HG02588 (cell line): Measurements from ENCODE around the gene WWC2.
"Not testable (repeated sequence)": the region's sequence is repeated elsewhere in the genome, so short reads cannot be mapped to it uniquely, and the experiment has no call there.

Experiments
- ATAC-seq: cut with Tn5 transposase; IDR thresholded peaks from one replicate; pipeline ENCODE4 v1.9.1; 2021; ENCODE audit warnings: mild to moderate bottlenecking, moderate library complexity; ENCODE audit not compliant: unreplicated experiment

Gene WWC2

DNA sequence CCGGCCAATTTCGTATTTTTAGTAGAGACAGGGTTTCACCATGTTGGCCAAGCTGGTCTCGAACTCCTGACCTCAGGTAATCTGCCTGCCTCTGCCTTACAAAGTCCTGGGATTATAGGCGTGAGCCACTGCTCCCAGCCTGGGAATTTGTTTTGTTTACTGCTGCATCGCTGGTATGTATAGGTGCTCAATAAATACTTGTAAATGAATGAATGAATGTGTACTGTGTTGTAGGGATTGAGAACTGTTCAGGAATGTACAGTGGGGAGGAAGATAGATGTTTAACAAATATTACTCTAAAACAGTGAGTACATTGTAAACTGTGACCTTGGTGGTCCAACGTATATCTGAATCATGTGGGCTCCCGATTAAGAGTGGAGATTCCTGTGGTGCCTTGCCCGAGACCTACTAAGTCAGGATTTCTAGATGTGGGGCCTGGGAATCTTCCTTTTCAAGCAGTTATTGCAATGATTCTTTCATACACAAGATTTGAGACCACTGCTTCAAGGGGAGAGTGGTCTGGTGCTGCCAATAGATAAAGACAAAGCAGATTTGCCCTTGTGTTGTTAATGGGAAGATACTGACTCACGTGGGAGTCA lies 41.0 kb downstream of the WWC2 start:
- ATAC-seq: no peak

DNA sequence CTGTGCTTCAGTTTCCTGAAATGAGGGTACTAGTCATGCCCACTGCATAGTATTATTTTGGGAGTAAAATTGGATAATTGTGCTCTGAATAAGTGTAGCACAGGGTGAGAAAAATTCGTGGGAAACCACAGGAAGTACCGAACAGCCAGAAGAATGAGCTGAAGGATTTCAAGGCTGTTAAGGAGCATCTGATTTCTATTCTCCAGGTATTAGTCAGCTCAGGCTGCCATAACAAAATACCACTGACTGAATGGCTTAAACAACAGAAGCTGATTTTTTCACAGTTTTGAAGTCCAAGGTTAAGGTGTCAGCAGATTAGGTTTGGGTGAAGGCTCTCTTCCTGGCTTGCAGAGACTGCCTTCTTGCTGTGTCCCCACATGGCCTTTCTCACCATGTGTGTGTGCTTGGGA lies 41.9 kb downstream of the WWC2 start:
- no peak for ATAC-seq

DNA sequence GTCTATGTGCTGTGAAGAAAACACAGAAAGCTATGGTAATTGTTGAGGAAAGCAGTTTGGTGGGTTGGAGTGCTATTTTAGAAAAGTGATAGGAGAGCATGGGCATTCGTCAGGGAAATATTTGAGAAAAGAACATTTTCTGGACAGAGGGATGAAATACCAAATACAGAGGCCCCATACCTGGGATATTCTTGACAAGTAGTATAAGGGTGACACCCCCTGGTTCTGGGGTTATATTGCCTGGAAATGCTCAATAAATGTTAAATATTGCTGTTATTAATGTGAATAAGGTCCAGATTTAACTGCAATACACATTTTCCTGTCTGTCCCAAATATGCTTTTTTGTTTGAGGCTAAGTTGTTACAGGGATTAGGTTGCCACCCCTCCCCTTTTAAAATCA lies 42.9 kb downstream of the WWC2 start:
- no peak for ATAC-seq

DNA sequence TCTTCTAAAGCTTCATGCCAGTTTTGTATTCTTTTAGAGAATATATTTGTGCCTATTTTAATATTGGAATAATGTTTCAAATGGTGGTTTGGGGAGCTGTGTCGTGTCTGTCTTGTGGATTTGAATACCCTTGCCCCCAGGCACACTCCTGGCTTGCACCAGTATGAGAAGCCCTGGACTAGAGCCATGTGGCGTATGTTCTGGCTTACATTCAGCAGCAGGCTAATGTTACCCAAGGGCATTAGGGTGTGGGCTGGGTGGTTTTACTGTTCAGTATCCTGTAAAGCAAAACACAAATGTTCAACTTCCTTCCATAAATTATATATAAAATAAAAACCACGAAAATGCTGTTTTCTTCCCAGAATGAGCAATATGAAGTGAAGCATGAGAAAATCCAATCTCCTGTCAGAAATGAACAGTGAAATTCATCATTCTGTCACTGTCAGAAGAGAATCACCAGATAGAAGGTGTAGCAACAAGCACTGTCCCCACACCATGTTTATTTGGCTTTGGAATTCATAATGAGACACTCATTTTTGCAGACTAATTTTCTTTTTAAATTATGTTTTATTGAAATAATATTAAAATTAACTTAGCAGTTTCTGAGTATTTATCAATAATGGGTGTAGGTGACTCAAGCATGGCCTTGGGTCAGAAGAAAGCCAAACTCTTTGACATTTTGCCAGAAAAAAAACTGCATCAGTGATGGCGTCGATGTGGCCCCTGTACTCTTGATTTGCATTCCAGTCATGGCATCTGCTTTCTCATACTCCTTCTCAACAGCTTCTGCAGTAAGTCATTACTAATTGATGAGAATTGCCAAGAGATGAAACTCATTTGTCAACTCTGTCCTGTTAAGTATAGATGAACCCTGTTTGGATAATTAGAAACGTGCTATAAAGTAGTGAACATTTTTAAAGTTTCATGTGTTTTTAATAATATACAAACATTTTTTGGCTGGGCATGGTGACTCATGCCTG lies 43.8 kb downstream of the WWC2 start:
- ATAC-seq: no peak

DNA sequence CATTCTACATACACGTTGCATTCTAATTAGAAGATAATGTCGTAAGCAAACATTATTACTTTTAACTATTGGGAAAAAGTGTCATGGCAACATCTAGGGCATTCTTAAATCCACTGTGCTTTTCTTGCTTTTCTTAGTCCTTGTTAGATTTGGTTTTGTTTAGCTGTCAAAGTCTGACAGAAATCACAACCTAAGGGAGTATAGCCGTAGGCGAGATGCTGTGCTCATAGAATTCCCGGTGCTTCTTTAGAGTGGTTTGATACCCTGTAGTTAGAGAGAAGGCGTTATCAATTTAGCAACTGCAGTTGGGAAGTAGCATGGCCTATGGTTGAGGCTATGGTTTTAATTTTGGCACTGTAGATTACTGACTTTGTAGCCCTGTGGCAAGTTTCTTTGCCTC lies 45.7 kb downstream of the WWC2 start:
- ATAC-seq: no peak

DNA sequence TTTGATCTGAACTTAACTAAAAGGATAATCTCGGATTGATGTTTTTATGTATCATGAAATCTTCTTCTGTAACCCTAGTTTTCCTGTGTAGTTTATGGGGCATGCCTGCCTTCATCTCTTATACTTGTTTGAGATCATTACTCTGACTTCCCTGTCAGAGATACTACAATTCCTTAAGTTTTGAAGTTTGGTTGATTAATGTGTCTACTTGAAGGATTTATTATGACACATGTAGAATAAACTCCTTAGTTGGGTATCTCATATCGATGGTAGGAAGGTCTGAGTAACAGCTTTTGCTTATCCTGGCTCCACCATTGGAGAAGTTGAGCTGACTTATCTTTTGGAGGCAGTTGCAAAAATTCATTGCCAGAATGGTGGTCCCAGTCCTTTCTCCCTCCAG lies 46.7 kb downstream of the WWC2 start:
- ATAC-seq: no peak

DNA sequence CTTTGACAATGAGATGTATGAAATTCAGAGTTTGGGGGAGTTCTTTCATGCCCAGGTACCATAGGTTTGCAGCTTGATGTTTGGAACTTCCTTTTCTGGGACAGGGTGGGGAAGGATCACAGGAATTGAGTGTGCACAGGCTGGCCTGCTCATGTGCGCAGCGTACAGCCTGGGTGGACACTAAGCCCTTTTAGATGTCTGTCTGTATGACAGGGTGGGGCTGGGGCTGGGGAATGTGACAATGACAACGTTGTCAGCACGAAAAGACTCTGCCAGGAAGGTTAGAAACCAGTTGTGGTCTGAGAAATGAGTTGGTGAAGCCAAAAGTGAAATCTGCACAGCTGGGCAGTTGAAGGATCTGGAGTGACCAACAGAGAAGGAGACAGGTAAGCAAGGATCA lies 47.4 kb downstream of the WWC2 start:
- ATAC-seq: no peak

DNA sequence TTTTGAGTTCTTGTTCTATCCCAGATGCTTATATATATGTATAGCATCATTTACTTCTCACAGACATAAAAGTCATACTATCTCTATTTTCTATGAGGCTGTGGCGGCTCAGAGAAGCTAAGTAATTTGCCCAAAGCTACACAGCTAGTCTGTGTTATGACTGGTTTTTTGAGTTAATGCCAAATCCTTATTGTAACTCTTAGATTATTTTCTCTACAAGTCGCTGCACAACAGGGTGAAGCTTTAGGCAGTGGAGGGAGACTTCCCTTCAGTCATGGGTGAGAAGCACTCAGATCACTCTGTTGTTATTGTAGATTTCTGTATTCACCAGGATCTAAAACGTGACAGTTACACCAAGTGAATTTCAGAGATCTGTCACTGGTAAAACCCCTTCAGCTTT lies 48.1 kb downstream of the WWC2 start:
- no peak for ATAC-seq

DNA sequence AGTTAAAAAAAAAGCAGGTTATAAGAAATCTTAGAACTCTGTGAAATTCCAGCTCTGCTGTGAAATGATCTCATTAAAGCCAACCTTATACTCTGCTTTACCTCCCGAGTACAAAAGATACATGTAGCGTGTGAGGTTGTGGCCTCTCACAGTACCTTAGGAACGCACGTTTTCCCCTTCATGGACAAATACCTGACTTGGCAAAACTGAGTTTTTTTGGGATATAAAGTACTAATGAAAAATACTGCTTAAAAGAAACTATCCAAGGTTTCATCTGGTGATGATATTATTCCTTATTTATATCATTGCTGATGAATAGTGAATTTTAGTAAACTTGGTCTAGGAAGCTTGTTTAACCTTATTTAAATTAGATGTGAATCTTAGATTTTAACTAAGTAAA lies 48.9 kb downstream of the WWC2 start:
- ATAC-seq: no peak

DNA sequence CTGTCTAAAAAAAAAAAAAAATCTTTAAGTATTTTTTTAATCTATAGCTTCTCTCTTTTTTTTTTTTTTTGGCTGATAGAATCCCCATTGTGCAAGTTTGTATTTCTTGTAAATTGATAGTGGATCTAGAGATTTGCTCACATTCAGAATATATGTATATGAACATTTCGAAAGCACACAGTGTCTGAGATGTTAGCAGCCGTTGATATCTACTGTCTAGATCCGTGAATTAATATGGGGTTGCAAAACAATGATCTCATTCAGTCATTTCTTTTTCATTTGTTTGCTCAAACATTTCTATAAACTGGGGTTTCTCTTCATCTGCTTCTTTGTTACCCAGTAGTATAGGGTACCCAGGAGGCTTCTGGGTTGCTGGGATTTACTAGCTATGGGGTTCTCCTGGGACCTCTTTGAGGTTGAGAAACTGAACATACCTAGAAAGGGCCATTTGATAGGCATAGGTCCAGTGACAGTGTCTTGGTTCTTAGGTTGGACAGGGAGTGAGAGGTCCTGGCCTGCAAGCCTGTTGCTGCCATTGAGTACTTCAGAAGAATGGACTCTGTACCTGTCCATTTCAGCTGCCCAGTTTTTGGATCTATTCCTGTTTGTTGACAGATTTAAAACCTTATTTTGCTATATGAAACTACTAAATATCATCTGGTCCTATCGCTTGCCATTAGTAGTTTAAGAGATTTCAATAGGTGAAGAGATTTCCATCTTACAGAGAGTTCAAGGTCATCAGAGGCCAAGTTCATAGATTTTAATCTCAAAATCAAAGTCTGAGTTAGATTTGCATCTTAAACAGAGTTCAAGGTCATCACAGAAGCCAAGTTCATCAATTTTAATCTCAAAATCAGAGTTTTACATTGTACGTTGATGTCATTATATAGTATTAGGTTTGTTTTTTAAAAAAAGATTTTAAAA lies 50.8 kb downstream of the WWC2 start:
- ATAC-seq: no peak

DNA sequence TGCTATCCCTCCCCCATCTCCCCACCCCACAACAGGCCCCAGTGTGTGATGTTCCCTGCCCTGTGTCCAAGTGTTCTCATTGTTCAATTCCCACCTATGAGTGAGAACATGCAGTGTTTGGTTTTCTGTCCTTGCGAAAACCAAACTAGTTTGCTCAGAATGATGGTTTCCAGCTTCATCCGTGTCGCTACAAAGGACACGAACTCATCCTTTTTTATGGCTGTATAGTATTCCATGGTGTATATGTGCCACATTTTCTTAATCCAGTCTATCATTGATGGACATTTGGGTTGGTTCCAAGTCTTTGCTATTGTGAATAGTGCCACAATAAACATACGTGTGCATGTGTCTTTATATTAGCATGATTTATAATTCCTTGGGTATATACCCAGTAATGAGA lies 51.6 kb downstream of the WWC2 start:
- not testable (repeated sequence) for ATAC-seq

DNA sequence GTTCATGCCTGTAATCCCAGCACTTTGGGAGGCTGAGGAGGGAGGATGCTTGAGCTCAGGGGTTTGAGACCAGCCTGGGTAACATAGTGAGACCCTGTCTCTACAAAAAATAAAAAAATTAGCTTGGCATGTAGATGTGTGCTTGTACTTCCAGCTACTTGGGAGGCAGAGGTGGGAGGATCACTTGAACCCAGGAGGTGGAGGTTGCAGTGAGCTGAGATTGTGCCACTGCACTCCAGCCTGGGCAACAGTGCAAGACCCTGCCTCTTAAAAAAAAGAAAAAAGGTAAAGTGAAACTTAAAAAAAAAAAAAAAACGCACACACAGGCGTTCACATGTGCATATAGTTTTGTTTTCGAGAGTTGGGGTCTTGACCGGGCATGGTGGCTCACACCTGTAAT lies 53.2 kb downstream of the WWC2 start:
- not testable (repeated sequence) for ATAC-seq

DNA sequence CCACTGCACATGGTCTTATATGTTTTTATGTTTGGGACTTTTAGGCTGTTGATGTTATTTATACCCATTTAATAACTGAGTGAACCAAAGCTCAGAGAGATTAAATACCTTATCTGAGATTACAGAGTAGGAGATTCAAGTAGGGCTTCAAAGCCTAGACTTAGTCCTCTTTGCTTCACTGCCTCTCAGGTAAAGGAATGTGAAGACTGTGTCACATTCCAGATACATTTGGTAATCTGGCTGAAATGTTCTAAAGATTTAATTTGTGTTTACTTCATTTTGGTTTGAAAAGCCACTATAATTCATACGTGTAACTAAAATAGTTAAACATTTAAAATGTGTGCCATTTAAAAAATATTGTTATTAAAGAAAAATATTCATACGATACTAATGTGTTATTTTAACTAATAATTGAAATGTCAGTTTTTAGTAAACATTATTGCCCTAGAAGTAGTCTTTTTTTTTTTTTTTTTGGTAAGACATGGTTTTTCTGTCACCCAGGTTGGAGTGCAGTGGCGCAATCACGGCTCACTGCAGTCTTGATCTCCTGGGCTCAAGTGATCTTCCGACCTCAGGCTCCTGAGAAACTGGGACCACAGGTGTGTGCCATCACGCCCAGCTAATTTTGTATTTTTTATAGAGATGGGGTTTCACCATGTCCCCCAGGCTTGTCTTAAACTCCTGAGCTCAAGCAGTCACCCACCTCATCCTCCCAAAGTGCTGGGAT lies 54.3 kb downstream of the WWC2 start:
- ATAC-seq: no peak

DNA sequence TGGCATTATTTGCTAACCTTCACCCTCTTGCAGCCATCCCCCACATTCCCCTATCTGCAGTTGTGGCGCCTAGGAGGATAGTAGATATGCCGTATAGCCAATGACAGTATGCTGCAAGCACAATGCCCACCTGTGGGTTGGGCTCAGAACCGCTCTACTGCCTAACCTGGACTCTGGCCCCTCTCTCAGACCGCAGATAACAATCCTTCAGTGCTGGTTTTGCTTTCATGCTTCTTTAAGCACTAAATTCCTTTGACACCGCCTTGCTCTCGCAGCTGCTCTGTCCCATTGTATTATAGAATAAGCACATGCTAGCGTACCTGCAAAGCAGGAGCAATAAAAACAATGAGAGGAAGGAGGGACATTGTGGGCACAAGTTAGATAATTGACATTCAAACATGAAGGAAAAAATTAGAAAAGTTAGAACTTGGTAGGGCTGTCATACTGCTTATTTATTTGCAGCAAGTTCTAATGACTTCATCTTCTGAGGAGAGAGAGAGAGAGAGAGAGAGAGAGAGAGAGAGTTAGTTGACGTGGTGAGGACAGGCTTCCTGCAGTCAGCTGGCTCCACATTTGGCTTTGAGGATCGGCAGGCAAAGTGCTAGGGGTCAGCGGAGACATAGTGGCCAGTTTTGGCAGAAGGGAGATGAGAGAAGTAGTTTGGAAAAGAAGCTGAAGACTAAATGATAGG lies 55.8 kb downstream of the WWC2 start:
- no peak for ATAC-seq

DNA sequence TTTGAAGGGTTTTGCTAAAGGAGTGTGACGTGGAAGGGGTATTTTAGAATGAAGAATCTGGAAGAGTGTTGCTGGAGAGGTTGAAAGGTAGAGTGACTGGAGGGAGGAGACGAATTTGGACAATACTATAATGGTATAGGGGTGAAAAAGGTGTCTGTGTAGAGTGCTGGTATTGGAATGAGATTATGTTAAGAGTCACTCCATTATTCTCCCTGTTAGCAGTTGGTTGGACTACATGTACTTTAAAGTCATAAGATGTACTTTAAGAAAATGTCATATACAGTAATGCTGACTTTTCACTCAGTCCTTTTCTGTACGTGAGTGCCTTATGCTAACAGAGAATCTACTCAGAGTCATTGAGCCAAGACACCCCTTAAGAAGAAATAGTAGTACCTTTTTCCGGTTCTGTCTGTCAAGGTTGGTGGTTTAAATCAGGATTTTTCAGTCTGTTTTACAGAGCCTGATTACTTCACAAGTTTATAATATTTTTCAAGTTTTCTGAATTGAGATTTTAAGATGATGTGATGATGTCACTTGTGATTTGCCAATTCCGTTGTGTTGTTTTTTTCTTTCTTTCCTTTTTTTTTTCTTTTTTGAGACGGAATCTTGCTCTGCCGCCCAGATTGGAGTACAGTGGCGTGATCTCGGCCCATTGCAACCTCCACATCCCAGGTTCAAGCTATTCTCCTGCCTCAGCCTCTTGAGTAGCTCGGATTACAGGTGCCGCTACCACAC lies 56.6 kb downstream of the WWC2 start:
- ATAC-seq: no peak

DNA sequence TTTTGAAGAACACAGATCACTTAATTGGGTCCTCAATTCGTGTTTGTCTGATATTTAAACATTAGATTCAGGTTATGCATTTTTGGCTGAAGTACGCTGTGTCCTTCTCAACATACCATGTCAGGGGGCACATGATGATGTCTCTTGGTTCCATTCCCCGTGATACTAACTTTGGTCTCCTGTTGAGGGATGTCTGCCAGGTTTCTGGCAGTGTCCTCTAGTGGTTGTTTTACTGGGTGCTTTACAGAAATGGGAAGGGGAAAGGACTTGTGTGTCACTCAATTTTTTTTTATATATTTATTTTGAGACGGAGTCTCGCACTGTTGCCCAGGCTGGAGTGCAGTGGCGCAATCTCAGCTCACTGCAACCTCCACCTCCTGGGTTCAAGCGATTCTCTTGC lies 58.2 kb downstream of the WWC2 start:
- no peak for ATAC-seq

DNA sequence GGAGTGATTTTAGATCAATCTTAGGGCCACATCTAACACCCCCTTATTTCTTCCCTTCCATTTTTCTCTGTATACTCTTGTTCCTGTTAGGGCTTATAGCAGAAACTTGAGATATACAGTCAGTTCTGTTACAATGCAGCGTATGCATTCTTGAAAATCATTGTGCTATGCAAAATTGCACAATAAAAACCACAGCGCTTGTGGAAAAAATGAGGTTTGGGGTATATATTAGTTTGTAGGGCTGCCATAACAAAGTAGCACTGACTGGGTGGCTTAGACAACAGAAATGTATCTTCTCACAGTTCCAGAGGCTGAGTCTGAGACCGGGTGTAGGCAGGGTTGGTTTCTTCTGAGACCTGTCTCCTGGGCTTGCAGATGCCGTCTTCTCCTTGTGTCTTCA lies 59.0 kb downstream of the WWC2 start:
- no peak for ATAC-seq

DNA sequence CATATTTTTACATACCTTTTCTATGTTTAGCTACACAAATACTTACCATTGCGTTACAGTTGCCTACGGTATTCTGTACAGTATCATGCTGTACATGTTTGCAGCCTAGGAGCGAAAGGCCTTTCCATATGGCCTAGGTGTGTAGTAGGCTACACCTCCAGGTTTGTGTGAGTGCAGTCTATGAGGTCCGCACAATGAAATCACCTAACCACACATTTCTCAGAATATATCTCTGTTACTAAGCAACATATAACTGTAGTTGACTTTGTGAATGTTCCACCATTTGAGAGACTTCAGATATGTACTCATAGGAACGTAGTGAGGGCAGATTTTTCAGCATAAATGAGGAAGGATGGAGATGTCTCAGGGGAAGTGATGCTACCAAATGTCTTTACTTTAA lies 62.6 kb downstream of the WWC2 start:
- no peak for ATAC-seq

DNA sequence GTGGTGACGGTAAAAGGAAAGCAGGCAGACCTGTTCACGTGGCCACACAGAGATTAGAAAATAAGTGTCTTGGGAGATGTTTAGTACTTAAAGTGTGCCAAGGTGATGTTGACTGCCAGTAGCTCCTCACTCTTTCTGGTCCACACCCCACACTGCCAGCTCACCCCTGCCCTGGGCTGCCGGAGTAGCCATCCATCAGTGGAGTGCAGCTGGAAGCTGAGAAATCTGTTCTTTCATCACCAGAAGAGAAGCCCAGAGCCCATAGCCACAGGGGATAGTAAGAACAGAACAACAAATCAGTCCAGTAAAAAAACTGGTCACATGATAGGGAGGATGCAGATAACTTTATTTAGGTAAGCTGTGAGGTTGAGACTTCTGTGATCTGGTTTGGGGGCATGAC lies 64.1 kb downstream of the WWC2 start:
- no peak for ATAC-seq
